OCI-LY3 (cell line): ENCODE results near the gene CRYM.

ENCODE experiments used
- CTCF ChIP-seq: fragments of 200-600, 300-600 bp; sonication (generic); IDR thresholded peaks from 2 replicates; pipeline ENCODE4 v1.5.1; 2014; ENCODE audit warnings: antibody characterized with exemption, low read length, low read depth
- EZH2phosphoT487 ChIP-seq: fragments of 200-600 bp; shearing (Covaris generic); IDR thresholded peaks from 2 replicates; pipeline ENCODE4 v1.6.1; 2018; ENCODE audit warnings: antibody characterized with exemption, mixed run types, low read depth

- TF ChIP-seq CTCF: no peak
- no peak for TF ChIP-seq EZH2phosphoT487
Observed at GRCh38 chr16:21256636-21257035, 21.5 kb downstream of the CRYM start.
